ENCODE data around the gene PRKCA. TPM values are rescaled to one million over a fixed set of nuclear protein-coding genes. Genes with fewer than 3 reads are reported as not detected.

The PRKCA gene
- total RNA-seq, 1 donor from 2014 or later: 4.7 TPM

GRCh38 chr17:66469461-66469860 lies 167.0 kb downstream of the PRKCA start:
- no peak for FAIRE-seq
- TF ChIP-seq, protein P1, sequence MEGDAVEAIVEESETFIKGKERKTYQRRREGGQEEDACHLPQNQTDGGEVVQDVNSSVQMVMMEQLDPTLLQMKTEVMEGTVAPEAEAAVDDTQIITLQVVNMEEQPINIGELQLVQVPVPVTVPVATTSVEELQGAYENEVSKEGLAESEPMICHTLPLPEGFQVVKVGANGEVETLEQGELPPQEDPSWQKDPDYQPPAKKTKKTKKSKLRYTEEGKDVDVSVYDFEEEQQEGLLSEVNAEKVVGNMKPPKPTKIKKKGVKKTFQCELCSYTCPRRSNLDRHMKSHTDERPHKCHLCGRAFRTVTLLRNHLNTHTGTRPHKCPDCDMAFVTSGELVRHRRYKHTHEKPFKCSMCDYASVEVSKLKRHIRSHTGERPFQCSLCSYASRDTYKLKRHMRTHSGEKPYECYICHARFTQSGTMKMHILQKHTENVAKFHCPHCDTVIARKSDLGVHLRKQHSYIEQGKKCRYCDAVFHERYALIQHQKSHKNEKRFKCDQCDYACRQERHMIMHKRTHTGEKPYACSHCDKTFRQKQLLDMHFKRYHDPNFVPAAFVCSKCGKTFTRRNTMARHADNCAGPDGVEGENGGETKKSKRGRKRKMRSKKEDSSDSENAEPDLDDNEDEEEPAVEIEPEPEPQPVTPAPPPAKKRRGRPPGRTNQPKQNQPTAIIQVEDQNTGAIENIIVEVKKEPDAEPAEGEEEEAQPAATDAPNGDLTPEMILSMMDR (IDR thresholded peaks at IDR 0.05; ENCODE audit: insufficient read depth, low read length, severe bottlenecking): no peak
- no peak for DNase-seq (ENCODE audit: low read depth)
- Histone ChIP-seq H3K4me3 (ENCODE audit: low read depth, low read length) (no peak overlapping the region), H3K27me3 (ENCODE audit: control insufficient read depth, insufficient read depth, low read length) (no peaks in the 10 kb centered on the region), H3K36me3 (ENCODE audit: control insufficient read depth, insufficient read depth, low read length) (no peaks in the 10 kb centered on the region)

DNA sequence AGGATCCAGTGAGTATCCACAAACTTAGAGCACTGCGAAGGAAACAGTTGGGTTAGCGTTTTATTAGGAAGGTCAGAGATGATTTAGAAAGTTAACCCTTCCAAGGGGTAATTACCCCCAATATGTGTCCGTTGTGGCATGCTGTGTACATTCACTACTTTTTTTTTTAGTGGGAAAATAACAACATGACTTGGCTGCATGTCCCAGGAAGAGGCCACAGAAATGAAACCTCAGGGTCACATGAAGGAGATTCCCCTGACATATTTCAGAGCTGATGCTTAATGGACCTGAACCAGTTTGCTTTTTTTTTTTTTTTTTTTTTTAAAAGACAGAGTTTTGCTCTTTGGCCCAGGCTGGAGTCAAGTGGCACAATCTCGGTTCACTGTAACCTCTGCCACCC lies 167.5 kb downstream of the PRKCA start:
- no peak overlapping the region for H3K4me3 ChIP-seq (ENCODE audit: low read depth, low read length)

DNA sequence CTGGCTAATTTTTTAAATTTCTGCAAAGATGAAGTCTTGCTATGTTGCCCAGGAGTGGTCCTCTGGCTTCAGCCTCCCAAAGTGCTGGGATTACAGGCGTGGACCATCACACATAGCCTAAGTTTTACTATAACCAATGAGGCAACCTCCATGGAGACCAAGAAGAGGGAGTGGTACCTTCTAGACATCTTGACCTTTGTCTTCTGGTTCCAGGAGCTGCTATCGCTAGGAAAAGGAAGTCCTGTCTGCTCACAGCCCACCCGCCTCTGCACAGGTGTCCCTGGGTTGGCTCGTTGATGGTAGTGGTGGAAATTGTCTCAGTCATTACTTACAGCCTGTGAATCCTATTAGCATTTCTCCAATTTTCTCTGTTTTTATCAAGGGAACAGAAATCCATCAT lies 169.7 kb downstream of the PRKCA start:
- Histone ChIP-seq H3K36me3 (ENCODE audit: control insufficient read depth, insufficient read depth, low read length) (no peaks in the 10 kb centered on the region), H3K4me3 (ENCODE audit: low read depth, low read length) (no peak overlapping the region), H3K27me3 (ENCODE audit: control insufficient read depth, insufficient read depth, low read length) (no peaks in the 10 kb centered on the region)
- FAIRE-seq (no peak), DNase-seq (ENCODE audit: low read depth) (no peak)
- TF ChIP-seq, protein P1 (IDR thresholded peaks at IDR 0.05; ENCODE audit: insufficient read depth, low read length, severe bottlenecking): no peak

More for the DNA sequence above, 167.5 kb downstream of the PRKCA start:
- TF ChIP-seq, protein P1 (IDR thresholded peaks at IDR 0.05; ENCODE audit: insufficient read depth, low read length, severe bottlenecking): no peak
- no peak for DNase-seq (ENCODE audit: low read depth)
- no peaks in the 10 kb centered on the region for H3K27me3 ChIP-seq (ENCODE audit: control insufficient read depth, insufficient read depth, low read length)
- H3K36me3 ChIP-seq (ENCODE audit: control insufficient read depth, insufficient read depth, low read length): no peaks in the 10 kb centered on the region
- FAIRE-seq: no peak

- Histone ChIP-seq H3K4me3 (ENCODE audit: low read depth, low read length) (no peak overlapping the region), H3K27me3 (ENCODE audit: control insufficient read depth, insufficient read depth, low read length) (no peaks in the 10 kb centered on the region), H3K36me3 (ENCODE audit: control insufficient read depth, insufficient read depth, low read length) (no peaks in the 10 kb centered on the region)
- no peak for FAIRE-seq
- DNase-seq (ENCODE audit: low read depth): peak; percentile 30
- TF ChIP-seq, protein P1 (IDR thresholded peaks at IDR 0.05; ENCODE audit: insufficient read depth, low read length, severe bottlenecking): no peak
Measured at GRCh38 chr17:66474258-66474657, 171.8 kb downstream of the PRKCA start.

- no peak for FAIRE-seq
- H3K36me3 ChIP-seq (ENCODE audit: control insufficient read depth, insufficient read depth, low read length): no peaks in the 10 kb centered on the region
- H3K4me3 ChIP-seq (ENCODE audit: low read depth, low read length): no peak overlapping the region
- H3K27me3 ChIP-seq (ENCODE audit: control insufficient read depth, insufficient read depth, low read length): no peaks in the 10 kb centered on the region
- no peak for DNase-seq (ENCODE audit: low read depth)
- TF ChIP-seq, protein P1 (IDR thresholded peaks at IDR 0.05; ENCODE audit: insufficient read depth, low read length, severe bottlenecking): no peak
Measured at GRCh38 chr17:66474806-66475497, 172.5 kb downstream of the PRKCA start.

- FAIRE-seq (no peak), DNase-seq (ENCODE audit: low read depth) (no peak)
- TF ChIP-seq, protein P1 (IDR thresholded peaks at IDR 0.05; ENCODE audit: insufficient read depth, low read length, severe bottlenecking): no peak
- no peaks in the 10 kb centered on the region for H3K36me3 ChIP-seq (ENCODE audit: control insufficient read depth, insufficient read depth, low read length)
- no peaks in the 10 kb centered on the region for H3K27me3 ChIP-seq (ENCODE audit: control insufficient read depth, insufficient read depth, low read length)
- no peak overlapping the region for H3K4me3 ChIP-seq (ENCODE audit: low read depth, low read length)
Measured at GRCh38 chr17:66476014-66476413, 173.6 kb downstream of the PRKCA start.
